Measurements from ENCODE around the gene LGALS3BP. TPM values are rescaled to one million over a fixed set of nuclear protein-coding genes. Genes with fewer than 3 reads are reported as not detected.

Gene LGALS3BP
- total and polyA plus RNA-seq, 7 experiments from 2014 or later, result 44.7 to 267 (median 69.1) TPM

DNA sequence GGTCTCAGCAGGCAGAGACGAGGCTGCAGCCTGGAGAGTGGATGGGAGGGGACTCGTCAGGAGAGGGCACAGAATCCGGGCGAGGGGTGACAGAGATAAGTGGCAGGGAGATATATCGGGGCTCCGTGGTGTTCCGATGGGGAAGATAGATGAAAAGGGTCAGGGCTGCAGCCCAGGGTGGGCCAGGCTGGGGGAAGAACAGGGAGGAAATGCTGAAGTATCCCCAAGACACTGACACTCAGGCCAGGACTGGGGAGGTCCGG lies 2.1 kb downstream of the LGALS3BP start:
- no peak for DNase-seq
- intact Hi-C loops (cut with micrococcal nuclease), result no loop called here
- no peaks in the 10 kb centered on the region for H3K36me3 Mint-ChIP-seq
- peaks cover 0 to 28% of the 10 kb centered on the region in 2 donors for H3K4me1 ChIP-seq (ENCODE audit: control insufficient read depth in 2 of 2, insufficient read depth in 2 of 2, low read length in 2 of 2)
- H3K36me3 ChIP-seq (ENCODE audit: control insufficient read depth in 2 of 3, insufficient read depth in 3 of 3, low read length in 3 of 3), result peaks cover 0 to 22% (median 0%) of the 10 kb centered on the region in 3 experiments
- no peak for ATAC-seq
- H3K4me3 Mint-ChIP-seq, result peak overlapping the region in 8 of 10 donors; percentile 2 to 85 (median 78)
- no peaks in the 10 kb centered on the region for H3K9me3 Mint-ChIP-seq
- H3K27me3 ChIP-seq (ENCODE audit: control insufficient read depth in 2 of 2, insufficient read depth in 2 of 2, low read length in 2 of 2), result no peaks in the 10 kb centered on the region
- no peaks in the 10 kb centered on the region for H3K9me3 ChIP-seq (ENCODE audit: control insufficient read depth in 2 of 3, low read length in 3 of 3)
- ChIA-PET CTCF (no interaction called here), POLR2A (interaction anchor here (0.5 kb wide), 1 partner anchor 900 kb away, joined by 3 read pairs; no protein-coding TSS in a partner anchor)
- peak overlapping the region in 7 of 9 donors; percentile 36 to 83 (median 58) for H3K27ac Mint-ChIP-seq
- H3K4me3 ChIP-seq (ENCODE audit: low read length), result no peak overlapping the region
- H3K4me1 Mint-ChIP-seq, result peaks cover 12 to 28% (median 21%) of the 10 kb centered on the region in 7 donors
- H3K27ac ChIP-seq (ENCODE audit: low read depth, low read length), result no peak overlapping the region
- H3K27me3 Mint-ChIP-seq, result no peaks in the 10 kb centered on the region

- DNase-seq, result no peak
- intact Hi-C loops (cut with micrococcal nuclease), result no loop called here
Observed at GRCh38 chr17:78976907-78977680, 2.6 kb downstream of the LGALS3BP start.

GRCh38 chr17:78974635-78975591 lies 4.8 kb downstream of the LGALS3BP start:
- Mint-ChIP-seq H3K36me3 (peaks cover 0 to 5% (median 0%) of the 10 kb centered on the region in 5 donors), H3K4me3 (no peak overlapping the region), H3K4me1 (peaks cover 17 to 39% (median 27%) of the 10 kb centered on the region in 7 donors), H3K9me3 (no peaks in the 10 kb centered on the region), H3K27me3 (no peaks in the 10 kb centered on the region), H3K27ac (peak overlapping the region in 3 of 9 donors; percentile 19 to 74 (median 22))
- Histone ChIP-seq H3K27me3 (ENCODE audit: control insufficient read depth in 2 of 2, insufficient read depth in 2 of 2, low read length in 2 of 2) (no peaks in the 10 kb centered on the region), H3K27ac (ENCODE audit: low read depth, low read length) (no peak overlapping the region), H3K4me3 (ENCODE audit: low read length) (no peak overlapping the region), H3K9me3 (ENCODE audit: control insufficient read depth in 2 of 3, low read length in 3 of 3) (no peaks in the 10 kb centered on the region), H3K36me3 (ENCODE audit: control insufficient read depth in 2 of 3, insufficient read depth in 3 of 3, low read length in 3 of 3) (peaks cover 0 to 32% (median 0%) of the 10 kb centered on the region in 3 experiments), H3K4me1 (ENCODE audit: control insufficient read depth in 2 of 2, insufficient read depth in 2 of 2, low read length in 2 of 2) (peaks cover 0 to 29% of the 10 kb centered on the region in 2 donors)
- intact Hi-C loops (cut with micrococcal nuclease), result loop anchor here in 1 of 2 donors (5.0 kb wide), 1 partner anchor 48 kb away; the partner anchor contains the start of gene TIMP2
- ATAC-seq (peak; percentile 21), DNase-seq (no peak)
- CTCF ChIA-PET, result interaction anchor here (0.6 kb wide), 1 partner anchor 22 kb away, joined by 3 read pairs; no protein-coding TSS in a partner anchor
- POLR2A ChIA-PET, result no interaction called here

More at GRCh38 chr17:78976907-78977680, 2.6 kb downstream of the LGALS3BP start:
- no peaks in the 10 kb centered on the region for H3K27me3 ChIP-seq (ENCODE audit: control insufficient read depth in 2 of 2, insufficient read depth in 2 of 2, low read length in 2 of 2)
- Mint-ChIP-seq H3K27ac (peak overlapping the region in 7 of 9 donors; percentile 36 to 83 (median 61)), H3K9me3 (no peaks in the 10 kb centered on the region), H3K27me3 (no peaks in the 10 kb centered on the region), H3K36me3 (no peaks in the 10 kb centered on the region), H3K4me1 (peaks cover 12 to 31% (median 21%) of the 10 kb centered on the region in 7 donors), H3K4me3 (peak overlapping the region in 8 of 10 donors; percentile 22 to 85 (median 78))
- no peak overlapping the region for H3K27ac ChIP-seq (ENCODE audit: low read depth, low read length)
- ChIA-PET POLR2A (no interaction called here), CTCF (no interaction called here)
- ATAC-seq, result no peak
- H3K36me3 ChIP-seq (ENCODE audit: control insufficient read depth in 2 of 3, insufficient read depth in 3 of 3, low read length in 3 of 3), result peaks cover 0 to 27% (median 0%) of the 10 kb centered on the region in 3 experiments
- H3K4me1 ChIP-seq (ENCODE audit: control insufficient read depth in 2 of 2, insufficient read depth in 2 of 2, low read length in 2 of 2), result peaks cover 0 to 28% of the 10 kb centered on the region in 2 donors
- no peak overlapping the region for H3K4me3 ChIP-seq (ENCODE audit: low read length)
- H3K9me3 ChIP-seq (ENCODE audit: control insufficient read depth in 2 of 3, low read length in 3 of 3), result no peaks in the 10 kb centered on the region

- peaks cover 0 to 35% (median 0%) of the 10 kb centered on the region in 3 experiments for H3K36me3 ChIP-seq (ENCODE audit: control insufficient read depth in 2 of 3, insufficient read depth in 3 of 3, low read length in 3 of 3)
- ChIA-PET CTCF (interaction anchor here (0.6 kb wide), 1 partner anchor 21 kb away, joined by 3 read pairs; no protein-coding TSS in a partner anchor), POLR2A (no interaction called here)
- intact Hi-C loops (cut with micrococcal nuclease), result loop anchor here in 1 of 2 donors (5.0 kb wide), 1 partner anchor 47 kb away; the partner anchor contains the start of gene TIMP2
- no peak for DNase-seq
- ATAC-seq, result no peak
- no peak overlapping the region for H3K4me3 Mint-ChIP-seq
- H3K9me3 Mint-ChIP-seq, result no peaks in the 10 kb centered on the region
- H3K27ac Mint-ChIP-seq, result no peak overlapping the region
- H3K4me1 ChIP-seq (ENCODE audit: control insufficient read depth in 2 of 2, insufficient read depth in 2 of 2, low read length in 2 of 2), result peaks cover 0 to 23% of the 10 kb centered on the region in 2 donors
- peaks cover 17 to 36% (median 24%) of the 10 kb centered on the region in 7 donors for H3K4me1 Mint-ChIP-seq
- no peaks in the 10 kb centered on the region for H3K27me3 ChIP-seq (ENCODE audit: control insufficient read depth in 2 of 2, insufficient read depth in 2 of 2, low read length in 2 of 2)
- H3K9me3 ChIP-seq (ENCODE audit: control insufficient read depth in 2 of 3, low read length in 3 of 3), result no peaks in the 10 kb centered on the region
- H3K27me3 Mint-ChIP-seq, result no peaks in the 10 kb centered on the region
- H3K27ac ChIP-seq (ENCODE audit: low read depth, low read length), result no peak overlapping the region
- H3K36me3 Mint-ChIP-seq, result peaks cover 0 to 5% (median 0%) of the 10 kb centered on the region in 5 donors
- H3K4me3 ChIP-seq (ENCODE audit: low read length), result no peak overlapping the region
Observed at GRCh38 chr17:78973792-78974520, 5.8 kb downstream of the LGALS3BP start.

- Mint-ChIP-seq H3K27ac (no peak overlapping the region), H3K27me3 (no peaks in the 10 kb centered on the region), H3K4me1 (peaks cover 17 to 34% (median 23%) of the 10 kb centered on the region in 7 donors), H3K36me3 (peaks cover 0 to 7% (median 0%) of the 10 kb centered on the region in 5 donors), H3K4me3 (no peak overlapping the region), H3K9me3 (no peaks in the 10 kb centered on the region)
- no peaks in the 10 kb centered on the region for H3K27me3 ChIP-seq (ENCODE audit: control insufficient read depth in 2 of 2, insufficient read depth in 2 of 2, low read length in 2 of 2)
- peaks cover 0 to 18% of the 10 kb centered on the region in 2 donors for H3K4me1 ChIP-seq (ENCODE audit: control insufficient read depth in 2 of 2, insufficient read depth in 2 of 2, low read length in 2 of 2)
- ATAC-seq, result no peak
- intact Hi-C loops (cut with micrococcal nuclease), result loop anchor here in 1 of 2 donors (5.0 kb wide), 1 partner anchor 46 kb away; the partner anchor contains the start of gene TIMP2
- H3K9me3 ChIP-seq (ENCODE audit: control insufficient read depth in 2 of 3, low read length in 3 of 3), result no peaks in the 10 kb centered on the region
- no peak overlapping the region for H3K4me3 ChIP-seq (ENCODE audit: low read length)
- peaks cover 0 to 42% (median 0%) of the 10 kb centered on the region in 3 experiments for H3K36me3 ChIP-seq (ENCODE audit: control insufficient read depth in 2 of 3, insufficient read depth in 3 of 3, low read length in 3 of 3)
- H3K27ac ChIP-seq (ENCODE audit: low read depth, low read length), result no peak overlapping the region
- ChIA-PET POLR2A (no interaction called here), CTCF (no interaction called here)
- DNase-seq, result no peak
Observed at GRCh38 chr17:78973196-78973595, 6.5 kb downstream of the LGALS3BP start.
